Neural crest cell (in vitro differentiated cells): ENCODE results near the gene TGFB3. TPM values are rescaled to one million over a fixed set of nuclear protein-coding genes. Genes with fewer than 3 reads are reported as not detected.

Source experiments
- DNase-seq: peaks from one replicate; pipeline ENCODE4 v3.0.0; 2021; ENCODE audit warnings: low read depth, mixed read lengths, low spot score
- H3K27ac Mint-ChIP-seq: one replicate; pipeline ENCODE4 v1.8.0; 2021; ENCODE audit warnings: mild to moderate bottlenecking, mixed read lengths; ENCODE audit not compliant: unreplicated experiment
- H3K27me3 Mint-ChIP-seq: 2 replicates; pipeline ENCODE4 v1.8.0; 2021; ENCODE audit warnings: low read depth, mild to moderate bottlenecking, mixed read lengths
- H3K36me3 Mint-ChIP-seq: 2 replicates; pipeline ENCODE4 v1.8.0; 2021; ENCODE audit warnings: low read depth, mild to moderate bottlenecking, mixed read lengths
- H3K4me1 Mint-ChIP-seq: 2 replicates; pipeline ENCODE4 v1.8.0; 2021; ENCODE audit warnings: mixed read lengths
- H3K4me3 Mint-ChIP-seq: one replicate; pipeline ENCODE4 v1.8.0; 2021; ENCODE audit warnings: mild to moderate bottlenecking, mixed read lengths
- H3K9me3 Mint-ChIP-seq: 2 replicates; pipeline ENCODE4 v1.8.0; 2021; ENCODE audit warnings: mixed read lengths
- total RNA-seq: library from RNA; stranded (reverse); gene quantifications from 2 replicates; pipeline ENCODE4 v1.2.1, GENCODE V29; 2021
- TF ChIP-seq, protein P1 (sequence below): fragments of 200-600 bp; sonication (generic); conservative IDR thresholded peaks from 2 replicates; pipeline ENCODE4 v1.5.0; 2021; ENCODE audit warnings: antibody characterized with exemption, mild to moderate bottlenecking

TGFB3 gene
- total RNA-seq, 1 donor from 2014 or later: 4.6 TPM

- H3K4me1 Mint-ChIP-seq: peaks cover 5% of the 10 kb centered on the region
- no peaks in the 10 kb centered on the region for H3K9me3 Mint-ChIP-seq
- H3K36me3 Mint-ChIP-seq: peaks cover 10% of the 10 kb centered on the region
- DNase-seq: no peak
- no peaks in the 10 kb centered on the region for H3K27me3 Mint-ChIP-seq
- no peak overlapping the region for H3K4me3 Mint-ChIP-seq
- H3K27ac Mint-ChIP-seq: no peak overlapping the region
- TF ChIP-seq, protein P1, sequence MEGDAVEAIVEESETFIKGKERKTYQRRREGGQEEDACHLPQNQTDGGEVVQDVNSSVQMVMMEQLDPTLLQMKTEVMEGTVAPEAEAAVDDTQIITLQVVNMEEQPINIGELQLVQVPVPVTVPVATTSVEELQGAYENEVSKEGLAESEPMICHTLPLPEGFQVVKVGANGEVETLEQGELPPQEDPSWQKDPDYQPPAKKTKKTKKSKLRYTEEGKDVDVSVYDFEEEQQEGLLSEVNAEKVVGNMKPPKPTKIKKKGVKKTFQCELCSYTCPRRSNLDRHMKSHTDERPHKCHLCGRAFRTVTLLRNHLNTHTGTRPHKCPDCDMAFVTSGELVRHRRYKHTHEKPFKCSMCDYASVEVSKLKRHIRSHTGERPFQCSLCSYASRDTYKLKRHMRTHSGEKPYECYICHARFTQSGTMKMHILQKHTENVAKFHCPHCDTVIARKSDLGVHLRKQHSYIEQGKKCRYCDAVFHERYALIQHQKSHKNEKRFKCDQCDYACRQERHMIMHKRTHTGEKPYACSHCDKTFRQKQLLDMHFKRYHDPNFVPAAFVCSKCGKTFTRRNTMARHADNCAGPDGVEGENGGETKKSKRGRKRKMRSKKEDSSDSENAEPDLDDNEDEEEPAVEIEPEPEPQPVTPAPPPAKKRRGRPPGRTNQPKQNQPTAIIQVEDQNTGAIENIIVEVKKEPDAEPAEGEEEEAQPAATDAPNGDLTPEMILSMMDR: no peak
These were observed 22.8 kb downstream of the TGFB3 start for GRCh38 chr14:75959031-75959430.

DNA sequence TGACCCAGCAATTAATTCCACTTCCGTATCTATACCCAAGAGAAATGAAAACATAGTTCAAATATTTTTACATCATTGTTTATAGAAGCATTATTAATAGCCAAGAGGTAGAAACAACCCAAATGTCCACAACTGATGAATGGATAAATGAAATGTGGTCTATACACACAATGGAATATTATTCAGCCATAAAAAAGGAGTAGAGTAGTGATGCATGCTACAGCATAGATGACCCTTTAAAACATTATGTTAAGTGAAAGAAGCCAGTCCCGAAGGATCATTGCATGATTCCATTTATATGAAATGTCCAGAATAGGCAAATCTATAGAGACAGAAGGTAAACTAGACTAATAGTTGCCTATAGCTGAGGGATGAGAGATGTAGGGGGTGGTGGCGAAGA lies 29.3 kb downstream of the TGFB3 start:
- TF ChIP-seq, protein P1: no peak
- peaks cover 12% of the 10 kb centered on the region for H3K36me3 Mint-ChIP-seq
- no peak for DNase-seq
- no peak overlapping the region for H3K27ac Mint-ChIP-seq
- H3K27me3 Mint-ChIP-seq: no peaks in the 10 kb centered on the region
- H3K4me3 Mint-ChIP-seq: no peak overlapping the region
- H3K9me3 Mint-ChIP-seq: no peaks in the 10 kb centered on the region
- no peaks in the 10 kb centered on the region for H3K4me1 Mint-ChIP-seq

DNA sequence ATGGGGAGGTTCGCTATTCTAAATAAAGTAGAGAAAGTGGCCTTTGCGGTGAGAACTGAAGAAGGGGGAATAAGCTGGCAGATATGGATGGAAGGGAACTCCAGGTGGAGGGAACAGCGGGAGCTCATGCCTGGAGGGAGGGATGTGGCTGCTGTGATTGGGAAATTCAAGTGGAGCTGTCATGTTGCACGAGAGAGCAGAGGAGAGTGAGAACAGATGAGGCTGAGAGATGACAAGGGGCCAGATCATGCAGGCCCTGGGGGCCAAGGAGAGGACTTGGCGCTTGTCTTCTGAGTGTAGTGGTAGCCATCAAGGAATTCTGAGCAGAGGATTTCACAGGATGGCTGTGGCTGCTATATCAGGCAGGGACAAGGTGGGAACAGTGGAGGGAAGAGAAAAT lies 35.0 kb downstream of the TGFB3 start:
- H3K27me3 Mint-ChIP-seq: no peaks in the 10 kb centered on the region
- no peak for DNase-seq
- peaks cover 13% of the 10 kb centered on the region for H3K36me3 Mint-ChIP-seq
- no peaks in the 10 kb centered on the region for H3K4me1 Mint-ChIP-seq
- H3K9me3 Mint-ChIP-seq: no peaks in the 10 kb centered on the region
- no peak overlapping the region for H3K4me3 Mint-ChIP-seq
- no peak overlapping the region for H3K27ac Mint-ChIP-seq
- TF ChIP-seq, protein P1: no peak

DNA sequence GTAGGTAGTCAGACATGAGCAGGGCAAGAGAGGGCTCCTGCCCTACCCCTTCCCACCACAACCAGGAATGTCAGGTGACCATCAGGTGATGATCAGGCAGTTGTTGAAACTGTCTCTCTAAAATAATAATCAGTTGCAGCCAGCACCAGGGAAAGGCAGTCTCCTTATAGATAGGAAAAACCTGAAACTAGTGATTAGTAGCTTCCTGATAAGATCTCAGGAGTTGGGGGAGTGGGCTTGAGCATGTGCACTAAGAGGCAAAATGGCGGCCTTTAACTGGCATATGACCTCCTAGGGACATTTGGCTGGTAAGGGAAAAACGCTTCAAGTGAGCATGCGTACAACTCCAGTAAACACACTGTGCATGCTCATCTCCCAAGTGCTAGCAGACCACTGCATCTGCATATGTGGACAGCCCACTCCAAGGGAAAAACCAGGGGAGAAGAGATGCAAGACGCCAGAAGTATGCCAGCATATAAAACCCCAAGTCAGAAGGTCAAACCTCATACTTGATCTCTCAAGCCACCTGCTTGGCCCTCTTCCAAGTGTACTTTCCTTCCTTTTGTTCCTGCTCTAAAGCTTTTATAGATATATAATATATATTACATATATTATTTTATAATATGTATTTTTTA lies 37.1 kb downstream of the TGFB3 start:
- Mint-ChIP-seq H3K4me3 (no peak overlapping the region), H3K4me1 (no peaks in the 10 kb centered on the region), H3K27ac (no peak overlapping the region), H3K36me3 (peaks cover 15% of the 10 kb centered on the region), H3K9me3 (no peaks in the 10 kb centered on the region), H3K27me3 (no peaks in the 10 kb centered on the region)
- TF ChIP-seq, protein P1: no peak
- no peak for DNase-seq

DNA sequence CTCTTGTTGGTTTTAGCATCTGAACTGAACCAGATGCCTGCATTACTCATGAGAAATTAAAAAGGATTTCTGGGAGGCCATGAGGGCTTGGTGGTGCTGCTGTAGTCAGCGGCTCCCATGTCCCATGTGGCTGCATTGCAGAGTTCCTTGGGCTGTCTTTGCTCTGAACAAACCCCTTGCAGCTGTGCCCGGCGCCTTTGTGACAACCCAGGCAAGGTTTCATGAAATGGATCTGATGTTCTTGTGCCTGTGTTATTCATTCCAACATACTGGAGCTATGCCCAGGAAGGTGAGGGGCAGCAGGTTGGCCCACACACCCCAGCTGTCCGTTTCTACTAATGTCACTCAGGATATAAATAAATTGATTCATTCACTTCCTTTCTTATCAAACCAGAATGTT lies 40.8 kb downstream of the TGFB3 start:
- Mint-ChIP-seq H3K36me3 (peaks cover 15% of the 10 kb centered on the region), H3K27ac (no peak overlapping the region), H3K4me1 (no peaks in the 10 kb centered on the region), H3K27me3 (no peaks in the 10 kb centered on the region), H3K9me3 (no peaks in the 10 kb centered on the region), H3K4me3 (no peak overlapping the region)
- DNase-seq: no peak
- TF ChIP-seq, protein P1: no peak
